ENCODE measurements around the gene KCTD5.

GRCh38 chr16:2755158-2755557, 72.8 kb downstream of the KCTD5 start:
- TF ChIP-seq POLR2A (IDR thresholded peaks at IDR 0.05; ENCODE audit: low read depth, low read length) (0 out of 2 replicates have a peak, but pooled peaks have one; percentile 3), TAF1 (IDR thresholded peaks at IDR 0.05; ENCODE audit: borderline replicate concordance, low read depth, low read length) (no peak), POLR2AphosphoS5 (IDR thresholded peaks at IDR 0.05; ENCODE audit: low read depth, low read length) (no peak)

Measured in GM12892 (cell line).